Camera-type eye (tissue), 1 donor: ENCODE data around the gene RASSF1. TPM values are rescaled to one million over a fixed set of nuclear protein-coding genes. Genes with fewer than 3 reads are reported as not detected.

Experiments
- total RNA-seq: library from RNA; depleted of rRNA; stranded (reverse); fragments of >200 nt; gene quantifications from one replicate; pipeline ENCODE4 v1.2.3, GENCODE V29; 2014

RASSF1 gene, protein sequence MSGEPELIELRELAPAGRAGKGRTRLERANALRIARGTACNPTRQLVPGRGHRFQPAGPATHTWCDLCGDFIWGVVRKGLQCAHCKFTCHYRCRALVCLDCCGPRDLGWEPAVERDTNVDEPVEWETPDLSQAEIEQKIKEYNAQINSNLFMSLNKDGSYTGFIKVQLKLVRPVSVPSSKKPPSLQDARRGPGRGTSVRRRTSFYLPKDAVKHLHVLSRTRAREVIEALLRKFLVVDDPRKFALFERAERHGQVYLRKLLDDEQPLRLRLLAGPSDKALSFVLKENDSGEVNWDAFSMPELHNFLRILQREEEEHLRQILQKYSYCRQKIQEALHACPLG
- total RNA-seq, result 37.6 TPM

GRCh38 chr3:50340448-50341329, at the start of gene RASSF1:
Gene RASSF1, minus strand, starts transcription at chr3:50340836. Its CDS starts 31 bp downstream, at chr3:50340805.

DNA sequence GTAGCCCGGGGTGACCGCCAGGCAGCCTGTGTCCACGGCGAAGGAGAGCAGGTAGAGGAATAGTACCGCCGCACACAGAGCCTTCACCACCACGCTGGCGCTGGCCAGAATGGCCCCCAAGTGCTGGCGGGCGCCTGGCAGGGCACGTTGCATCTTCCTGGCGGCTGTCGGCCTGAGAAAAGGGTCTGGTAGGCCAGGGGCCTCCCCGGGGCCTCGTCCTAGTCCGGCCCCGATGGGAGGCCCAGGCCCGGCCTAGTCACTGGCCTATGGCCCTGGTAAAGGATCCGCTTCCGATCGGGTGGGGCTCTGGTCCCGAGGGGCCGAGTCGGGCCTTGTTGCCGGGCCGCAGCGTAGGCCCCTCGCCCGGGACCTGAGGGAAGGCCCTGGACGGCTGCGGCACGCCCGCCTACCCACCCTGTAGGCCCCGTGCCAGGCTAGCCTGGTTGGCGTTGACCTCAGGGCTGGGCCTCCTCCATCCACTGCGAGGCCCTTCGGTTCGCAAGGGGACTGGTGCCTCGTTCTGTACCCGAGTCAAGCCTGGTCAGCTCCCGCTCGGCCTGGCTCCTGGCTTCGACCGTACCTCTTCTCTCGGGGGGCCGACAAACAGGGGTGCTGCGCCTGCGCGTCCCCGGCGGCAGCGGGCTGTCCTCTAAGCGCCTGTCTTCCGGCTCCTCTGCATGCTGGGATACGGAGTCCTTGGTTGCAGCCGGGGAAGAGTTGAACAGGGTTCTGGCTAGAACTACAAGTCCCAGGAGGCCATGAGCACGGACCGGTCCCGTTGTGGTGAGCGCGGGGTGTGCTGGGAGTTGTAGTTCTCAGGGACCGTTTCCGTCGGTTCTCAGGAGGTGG, 18.5 kb upstream of the RASSF1 start, which contains the start of gene TMEM115:
Gene TMEM115, minus strand, starts transcription at position 611 of the 849 bp plus-strand sequence. Its CDS starts 458 bp downstream, at position 153.

GRCh38 chr3:50350527-50351322, 10.1 kb upstream of the RASSF1 start, which contains the start of the genes CYB561D2 and NPRL2:
Gene CYB561D2, plus strand, starts transcription at chr3:50350862. Its CDS starts 572 bp downstream, at chr3:50351434.
Gene NPRL2, minus strand, starts transcription at chr3:50350775. Its CDS starts 123 bp downstream, at chr3:50350652.

DNA sequence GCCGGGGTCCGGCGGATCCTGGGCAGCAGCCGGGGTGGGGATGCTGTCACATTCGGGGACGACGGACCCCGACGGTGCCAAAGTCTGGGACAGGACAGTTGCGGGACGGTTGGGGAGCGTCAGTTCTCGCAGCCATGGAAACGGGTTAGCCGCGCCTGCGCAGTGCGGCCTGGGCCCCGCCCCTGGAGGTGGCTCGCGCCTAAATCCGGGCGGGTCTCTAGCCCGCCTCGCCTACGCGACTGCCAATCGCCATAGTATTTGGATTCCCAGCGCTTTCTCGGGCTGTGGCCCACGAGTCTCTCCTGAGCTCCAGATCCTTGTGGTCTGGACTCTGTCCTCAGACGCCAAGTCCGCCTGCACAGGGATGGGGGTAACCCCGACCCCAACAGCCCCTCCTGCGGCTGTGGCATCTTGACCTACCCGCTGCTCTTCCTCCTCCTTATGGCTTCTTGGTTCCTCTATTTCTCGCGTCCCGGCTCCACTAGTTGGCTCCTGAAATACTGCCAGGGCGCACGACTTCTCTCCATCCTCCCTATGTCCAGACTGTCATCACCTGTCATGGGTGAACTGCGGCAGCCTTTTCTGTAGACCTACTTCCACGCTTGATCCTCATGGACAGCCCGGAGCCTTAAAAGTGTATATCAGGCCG, 5.1 kb upstream of the RASSF1 start, which contains the start of gene ZMYND10:
Gene ZMYND10, minus strand, starts transcription at position 147 of the 649 bp plus-strand sequence. CDS start 153 bp downstream, outside the sequence.

DNA sequence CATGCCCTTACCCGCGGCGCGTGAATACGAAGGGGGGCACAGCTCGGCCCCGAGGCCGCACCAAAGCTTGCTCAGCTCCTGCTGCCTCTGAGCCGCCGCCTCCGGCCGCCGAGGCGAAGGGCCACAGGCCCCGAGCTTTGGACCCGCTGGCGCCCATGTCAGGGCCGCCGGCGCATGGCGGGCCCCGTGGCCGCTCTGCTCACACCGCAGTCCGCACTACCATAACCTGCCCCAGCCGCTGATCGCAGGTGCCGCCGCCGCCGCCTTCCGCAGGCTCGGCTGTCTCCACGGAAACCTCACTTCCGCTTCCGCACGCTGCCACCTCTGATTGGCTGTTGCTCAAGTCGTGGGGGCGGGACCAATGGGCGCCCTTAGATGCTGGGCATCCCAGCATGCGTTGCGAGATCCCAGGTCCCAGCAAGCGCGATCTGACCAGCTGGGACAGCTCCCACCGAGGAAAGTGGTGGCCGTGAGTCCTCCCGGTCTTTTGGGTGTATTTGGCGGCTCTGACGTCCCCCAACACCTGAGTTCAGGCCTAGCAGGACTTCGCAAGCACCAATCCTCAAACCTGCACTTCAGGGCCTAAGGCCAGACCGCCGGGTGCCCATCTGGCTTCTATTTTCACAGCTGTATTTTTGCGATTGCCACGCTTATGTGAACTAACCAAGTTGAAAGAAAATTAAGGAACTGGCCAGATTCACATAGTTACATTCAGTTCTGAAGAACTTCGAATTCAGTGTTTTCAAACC, 12.5 kb downstream of the RASSF1 start, which contains the start of gene TUSC2:
Gene TUSC2, minus strand, starts transcription at position 281 of the 749 bp plus-strand sequence. Its CDS starts 124 bp downstream, at position 157.

GRCh38 chr3:50322386-50323091, 18.1 kb downstream of the RASSF1 start, which contains the start of gene HYAL2:
Gene HYAL2, minus strand, starts transcription at chr3:50322745. Its CDS starts 2,256 bp downstream, at chr3:50320489.

DNA sequence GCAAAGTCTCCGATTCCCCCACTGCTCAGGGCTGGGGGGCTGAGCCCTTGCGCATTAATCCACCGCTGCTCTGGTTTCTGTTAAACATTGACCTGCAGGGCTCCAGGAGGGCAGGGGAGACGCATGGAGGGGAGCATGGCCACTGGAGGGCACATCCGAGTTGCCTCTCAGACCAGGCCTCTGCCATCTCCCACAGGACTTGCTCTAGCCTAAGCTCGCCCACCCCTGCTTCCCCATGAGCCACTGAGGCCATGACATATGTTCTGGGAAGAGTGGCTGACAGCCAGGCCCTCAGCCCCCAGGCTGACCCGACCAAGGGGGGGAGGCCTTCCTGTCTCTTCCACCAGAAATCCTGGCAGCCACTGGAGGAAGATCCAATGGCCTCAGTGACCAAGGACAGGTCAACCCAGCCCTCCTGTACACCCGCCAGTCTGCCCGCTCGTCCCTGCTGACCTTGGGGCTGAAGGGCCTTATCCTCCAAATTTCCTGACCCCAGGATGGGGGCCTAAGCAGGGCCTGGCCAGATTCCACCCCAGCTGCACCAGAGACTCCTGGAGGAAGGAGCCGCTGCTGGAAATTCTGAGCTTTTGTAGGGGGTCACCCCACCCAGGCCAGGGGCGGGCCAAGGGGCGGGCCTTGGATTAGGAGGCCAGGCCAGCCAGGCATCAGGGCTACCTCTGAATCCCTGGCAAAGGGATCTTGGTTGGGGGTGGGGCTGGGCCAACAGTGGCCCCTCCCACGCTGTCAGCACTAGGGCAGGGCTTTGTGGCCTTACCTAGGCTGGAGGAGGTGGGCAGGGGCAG, 37.4 kb downstream of the RASSF1 start, which contains the start of gene HYAL1:
Gene HYAL1, minus strand, starts transcription at position 562 of the 803 bp plus-strand sequence. CDS start 618 bp downstream, outside the sequence.

DNA sequence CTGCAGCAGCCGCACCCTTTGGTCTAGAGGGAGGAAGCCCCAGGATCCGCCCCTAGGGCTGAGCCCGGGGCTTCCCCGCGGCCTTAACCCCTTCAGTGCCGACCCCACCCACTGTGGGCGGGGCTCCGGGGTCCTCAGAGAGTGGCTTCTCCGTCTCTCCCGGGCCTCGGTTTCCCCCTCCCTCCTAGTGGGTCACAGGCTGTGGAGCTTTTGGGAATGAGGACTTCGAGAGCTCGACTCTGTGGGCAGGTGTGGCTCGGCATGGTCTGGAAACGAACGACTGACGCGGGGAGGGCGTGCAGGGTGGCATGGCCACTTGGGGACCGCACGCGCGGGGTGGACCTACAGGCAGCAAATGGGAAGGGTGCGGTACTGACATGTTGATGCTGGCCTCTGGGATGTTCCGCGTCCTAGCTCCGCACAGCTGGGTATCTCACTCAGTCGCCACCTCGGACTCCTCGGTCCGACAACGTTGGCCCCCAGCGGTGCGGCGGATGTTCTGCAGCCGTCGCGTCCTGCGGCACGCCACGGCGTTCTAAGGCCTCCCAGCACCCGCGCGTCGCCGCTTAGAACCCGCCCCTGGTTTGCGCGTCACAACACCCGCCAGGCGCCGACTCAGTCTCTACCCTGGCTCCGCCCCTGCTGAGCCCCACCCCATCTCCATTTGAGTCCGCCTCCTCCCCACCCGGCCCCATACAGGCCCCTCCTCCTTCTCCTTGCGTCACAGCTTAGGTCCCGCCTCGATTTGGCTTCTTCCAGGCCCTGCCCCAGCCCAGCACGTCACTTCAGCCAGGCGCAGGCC, 41.6 kb downstream of the RASSF1 start, which contains the start of the genes HYAL3 and NAA80:
Gene HYAL3, minus strand, starts transcription at position 570 of the 802 bp plus-strand sequence. CDS start 3,803 bp downstream, outside the sequence.
Gene NAA80, minus strand, starts transcription at position 570 of the 802 bp plus-strand sequence. CDS start 1,942 bp downstream, outside the sequence.

GRCh38 chr3:50292159-50293078, 48.2 kb downstream of the RASSF1 start, which contains the start of gene IFRD2:
Gene IFRD2, minus strand, starts transcription at chr3:50292429. Its CDS starts 155 bp downstream, at chr3:50292274.

Other genes starting within 250 kb of the RASSF1 start
- 60.7 TPM for gene SEMA3F, start 185.5 kb downstream of the RASSF1 start, total RNA-seq
- 66.7 TPM for gene GNAT1, start 149.2 kb downstream of the RASSF1 start, total RNA-seq
- 21.4 TPM for gene SLC38A3, start 135.6 kb downstream of the RASSF1 start, total RNA-seq
- 125 TPM for gene GNAI2, start 104.6 kb downstream of the RASSF1 start, total RNA-seq
- gene SEMA3B, start 71.7 kb downstream of the RASSF1 start, total RNA-seq, result 107 TPM
- gene LSMEM2, start 61.7 kb downstream of the RASSF1 start, total RNA-seq, result 1.4 TPM
- gene IFRD2, start 48.4 kb downstream of the RASSF1 start, total RNA-seq, result 19.8 TPM
- gene HYAL3, start 41.4 kb downstream of the RASSF1 start, total RNA-seq, result 3.9 TPM
- 5.5 TPM for gene NAA80, start 41.4 kb downstream of the RASSF1 start, total RNA-seq
- 1.1 TPM for gene HYAL1, start 37.3 kb downstream of the RASSF1 start, total RNA-seq
- 71.0 TPM for gene HYAL2, start 18.1 kb downstream of the RASSF1 start, total RNA-seq
- 31.8 TPM for gene TUSC2, start 12.6 kb downstream of the RASSF1 start, total RNA-seq
- gene ZMYND10, start 4.9 kb upstream of the RASSF1 start, total RNA-seq, result 5.7 TPM
- 30.0 TPM for gene NPRL2, start 9.9 kb upstream of the RASSF1 start, total RNA-seq
- gene CYB561D2, start 10.0 kb upstream of the RASSF1 start, total RNA-seq, result 17.0 TPM
- 33.6 TPM for gene TMEM115, start 18.7 kb upstream of the RASSF1 start, total RNA-seq
- gene CACNA2D2, start 162.8 kb upstream of the RASSF1 start, total RNA-seq, result 17.4 TPM
- 22.7 TPM for gene C3orf18, start 226.9 kb upstream of the RASSF1 start, total RNA-seq
- 25.3 TPM for gene HEMK1, start 228.7 kb upstream of the RASSF1 start, total RNA-seq